Hepatocyte (in vitro differentiated cells): ENCODE data around the gene TJP2. TPM values are rescaled to one million over a fixed set of nuclear protein-coding genes. Genes with fewer than 3 reads are reported as not detected.

Experiments used
- DNase-seq: peaks from one replicate; pipeline ENCODE4 v3.0.0-alpha.2; 2016; ENCODE audit warnings: low spot score
- H2AFZ ChIP-seq: fragments of 200-600 bp; sonication (generic); 2 replicates; pipeline ENCODE4 v1.6.0; 2016; ENCODE audit warnings: antibody characterized with exemption, mild to moderate bottlenecking
- H3K27ac ChIP-seq: fragments of 200-600 bp; sonication (generic); 2 replicates; pipeline ENCODE4 v1.5.1; 2016; ENCODE audit warnings: mild to moderate bottlenecking
- H3K27me3 ChIP-seq: fragments of 200-600 bp; sonication (generic); 2 replicates; pipeline ENCODE4 v1.6.1; 2016
- H3K36me3 ChIP-seq: fragments of 200-600 bp; sonication (generic); replicated peaks from 2 replicates; pipeline ENCODE4 v1.5.1; 2016; ENCODE audit warnings: low read depth; ENCODE audit not compliant: insufficient read depth
- H3K4me1 ChIP-seq: fragments of 200-600 bp; sonication (generic); 2 replicates; pipeline ENCODE4 v1.5.1; 2016; ENCODE audit warnings: mild to moderate bottlenecking, moderate library complexity; ENCODE audit not compliant: insufficient read depth
- H3K4me2 ChIP-seq: fragments of 200-600 bp; sonication (generic); 2 replicates; pipeline ENCODE4 v1.6.0; 2016
- H3K4me3 ChIP-seq: fragments of 200-600 bp; sonication (generic); 2 replicates; pipeline ENCODE4 v1.5.1; 2016; ENCODE audit warnings: mild to moderate bottlenecking
- H3K79me2 ChIP-seq: fragments of 200-600 bp; sonication (generic); 2 replicates; pipeline ENCODE4 v1.6.0; 2017; ENCODE audit warnings: mild to moderate bottlenecking
- H3K9me2 ChIP-seq: fragments of 200-600 bp; sonication (generic); replicated peaks from 2 replicates; pipeline ENCODE4 v1.6.0; 2017; ENCODE audit warnings: mild to moderate bottlenecking; ENCODE audit not compliant: insufficient read depth
- H3K9me3 ChIP-seq: fragments of 200-600 bp; sonication (generic); 2 replicates; pipeline ENCODE4 v1.5.1; 2016; ENCODE audit warnings: low read depth, mild to moderate bottlenecking
- H4K20me1 ChIP-seq: fragments of 200-600 bp; sonication (generic); 2 replicates; pipeline ENCODE4 v1.6.0; 2016; ENCODE audit warnings: mild to moderate bottlenecking; ENCODE audit not compliant: insufficient read depth, poor library complexity, severe bottlenecking
- EZH2 ChIP-seq: fragments of 200-600 bp; sonication (generic); IDR thresholded peaks from 2 replicates; pipeline ENCODE4 v1.6.1; 2016; ENCODE audit warnings: antibody characterized with exemption, mild to moderate bottlenecking, borderline replicate concordance
- EZH2phosphoT487 ChIP-seq: fragments of 200-600 bp; sonication (generic); IDR thresholded peaks from one replicate; pipeline ENCODE4 v1.6.1; 2018; ENCODE audit warnings: antibody characterized with exemption, mild to moderate bottlenecking, low read depth, moderate library complexity; ENCODE audit not compliant: unreplicated experiment, severe bottlenecking
- WGBS: methylation state at CpG from one replicate; pipeline ENCODE4 v1.1.6; 2016; ENCODE audit warnings: low lambda C conversion rate; ENCODE audit errors: missing lambda C conversion rate; 5-methylcytosine and 5-hydroxymethylcytosine counted together
- polyA plus RNA-seq: library from polyadenylated mRNA; unstranded; fragments of >200 nt; fragmentation: Nextera tagmentation; extraction: Ambion mirVana; gene quantifications from 2 replicates; pipeline ENCODE4 v1.2.1, GENCODE V29; 2016
- total RNA-seq: library from RNA; depleted of rRNA; stranded (reverse); fragments of >200 nt; gene quantifications from 2 replicates; pipeline ENCODE4 v1.2.3, GENCODE V29; 2014
- TF ChIP-seq, protein P1 (sequence below): fragments of 200-600 bp; sonication (generic); IDR thresholded peaks from 2 replicates; pipeline ENCODE4 v1.5.1; 2016; ENCODE audit warnings: antibody characterized with exemption, mild to moderate bottlenecking; ENCODE audit not compliant: poor library complexity

Gene TJP2
- total and polyA plus RNA-seq, 2 experiments from 2014 or later, result 67.2 to 131 TPM

DNA sequence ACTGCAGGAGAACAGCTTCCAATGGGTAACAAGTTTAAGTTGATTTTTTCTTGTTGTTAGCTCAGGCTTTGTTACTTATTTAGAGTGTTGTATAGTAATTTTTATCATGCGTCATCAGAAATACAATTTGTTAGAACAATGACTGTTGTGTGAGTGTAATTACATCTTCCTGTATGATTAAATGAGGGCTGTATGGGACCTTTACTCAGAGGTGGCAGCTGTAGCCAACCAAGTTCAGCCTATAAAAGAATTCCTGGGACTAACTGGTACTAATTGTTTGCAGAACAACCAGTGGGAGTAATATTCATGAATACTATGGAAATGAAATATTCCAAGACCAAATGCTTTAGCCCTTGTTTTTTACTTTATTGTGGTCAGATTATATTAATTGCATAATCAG is 30.8 kb upstream of the TJP2 start:
- no peaks in the 10 kb centered on the region for H3K9me2 ChIP-seq
- no peak overlapping the region for H3K4me2 ChIP-seq
- no peak overlapping the region for H3K4me3 ChIP-seq
- H3K27ac ChIP-seq, result no peak overlapping the region
- DNase-seq, result no peak
- H3K79me2 ChIP-seq, result peaks cover 87% of the 10 kb centered on the region
- 80% methylated on average over 1 of the region's 1 CpG for WGBS
- no peaks in the 10 kb centered on the region for H3K27me3 ChIP-seq
- TF ChIP-seq EZH2, result no peak
- TF ChIP-seq EZH2phosphoT487, result no peak
- TF ChIP-seq, protein P1, sequence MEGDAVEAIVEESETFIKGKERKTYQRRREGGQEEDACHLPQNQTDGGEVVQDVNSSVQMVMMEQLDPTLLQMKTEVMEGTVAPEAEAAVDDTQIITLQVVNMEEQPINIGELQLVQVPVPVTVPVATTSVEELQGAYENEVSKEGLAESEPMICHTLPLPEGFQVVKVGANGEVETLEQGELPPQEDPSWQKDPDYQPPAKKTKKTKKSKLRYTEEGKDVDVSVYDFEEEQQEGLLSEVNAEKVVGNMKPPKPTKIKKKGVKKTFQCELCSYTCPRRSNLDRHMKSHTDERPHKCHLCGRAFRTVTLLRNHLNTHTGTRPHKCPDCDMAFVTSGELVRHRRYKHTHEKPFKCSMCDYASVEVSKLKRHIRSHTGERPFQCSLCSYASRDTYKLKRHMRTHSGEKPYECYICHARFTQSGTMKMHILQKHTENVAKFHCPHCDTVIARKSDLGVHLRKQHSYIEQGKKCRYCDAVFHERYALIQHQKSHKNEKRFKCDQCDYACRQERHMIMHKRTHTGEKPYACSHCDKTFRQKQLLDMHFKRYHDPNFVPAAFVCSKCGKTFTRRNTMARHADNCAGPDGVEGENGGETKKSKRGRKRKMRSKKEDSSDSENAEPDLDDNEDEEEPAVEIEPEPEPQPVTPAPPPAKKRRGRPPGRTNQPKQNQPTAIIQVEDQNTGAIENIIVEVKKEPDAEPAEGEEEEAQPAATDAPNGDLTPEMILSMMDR, result no peak
- peaks cover 9% of the 10 kb centered on the region for H4K20me1 ChIP-seq
- H3K9me3 ChIP-seq, result no peaks in the 10 kb centered on the region
- H2AFZ ChIP-seq, result no peak overlapping the region
- peaks cover 5% of the 10 kb centered on the region for H3K4me1 ChIP-seq
- H3K36me3 ChIP-seq, result no peaks in the 10 kb centered on the region

DNA sequence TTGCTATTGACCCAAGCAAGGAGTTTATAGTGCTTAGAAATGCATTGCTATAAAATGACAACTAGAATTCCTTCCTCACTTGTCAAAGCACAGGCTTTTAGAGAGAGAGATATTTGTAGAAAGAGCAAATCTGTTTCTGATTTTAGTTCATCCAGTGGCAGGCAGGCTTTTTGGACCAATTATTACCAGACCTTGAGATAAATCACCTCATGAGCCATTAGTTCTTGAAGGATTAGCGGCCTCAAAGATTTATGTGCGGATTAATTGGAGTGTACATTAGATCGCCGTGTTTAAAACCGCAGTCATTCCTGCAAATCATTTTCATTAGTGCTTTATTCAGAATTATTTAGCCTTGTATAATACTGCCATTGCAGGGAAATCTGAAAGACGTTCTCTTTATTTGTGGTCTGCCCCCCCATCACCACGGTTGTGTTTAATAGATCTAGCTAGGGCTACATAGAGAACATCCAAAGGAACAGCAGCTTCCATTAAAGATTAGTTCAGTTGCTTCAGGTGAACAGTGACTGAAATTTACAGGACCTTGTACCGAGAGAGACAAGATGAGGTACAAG is 28.8 kb upstream of the TJP2 start:
- Histone ChIP-seq H3K4me3 (no peak overlapping the region), H3K27ac (no peak overlapping the region), H3K79me2 (peaks cover 70% of the 10 kb centered on the region), H2AFZ (no peak overlapping the region), H3K4me1 (peaks cover 9% of the 10 kb centered on the region), H3K9me3 (no peaks in the 10 kb centered on the region), H3K9me2 (no peaks in the 10 kb centered on the region), H3K27me3 (no peaks in the 10 kb centered on the region), H4K20me1 (no peaks in the 10 kb centered on the region), H3K4me2 (no peak overlapping the region), H3K36me3 (no peaks in the 10 kb centered on the region)
- 61% methylated on average over 8 of the region's 8 CpGs for WGBS
- TF ChIP-seq, protein P1, result no peak
- no peak for TF ChIP-seq EZH2
- no peak for TF ChIP-seq EZH2phosphoT487
- DNase-seq, result no peak

DNA sequence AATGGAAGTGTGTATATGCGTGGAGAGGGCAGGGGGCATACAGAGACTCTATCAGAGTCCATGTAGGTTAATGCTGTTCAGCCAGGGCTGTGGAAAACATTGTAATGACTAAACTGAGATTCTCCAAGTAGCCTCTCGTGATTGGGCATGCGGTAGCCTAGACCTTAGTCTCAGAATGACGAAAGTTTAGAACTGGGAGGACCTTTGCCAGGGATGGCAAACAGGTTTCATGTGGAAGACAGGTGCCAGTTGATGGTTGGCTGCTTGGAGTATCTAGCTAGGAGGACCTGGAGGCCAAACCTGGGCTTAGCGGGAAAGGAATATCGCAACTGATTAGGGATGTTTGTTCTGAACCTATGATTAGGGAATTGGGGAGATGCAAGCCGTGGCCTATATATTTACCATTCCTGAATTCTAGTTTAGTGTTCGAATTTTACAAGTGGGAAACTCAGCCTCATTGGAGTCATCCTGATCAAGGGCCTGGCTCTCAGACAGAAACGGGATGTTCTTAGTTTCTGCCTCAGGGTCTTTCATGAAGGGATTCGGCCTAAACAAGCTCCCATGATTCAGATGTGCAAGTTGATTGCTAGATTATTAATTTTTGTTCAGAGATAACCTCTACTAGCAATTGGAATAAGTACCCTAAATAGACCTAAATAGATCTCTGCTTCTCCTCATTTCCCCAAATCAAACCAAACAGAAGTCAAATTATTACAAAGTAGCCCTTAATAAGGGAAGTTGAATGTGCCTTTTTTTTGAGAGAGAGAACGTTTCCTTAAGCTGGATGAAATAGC is 26.8 kb upstream of the TJP2 start:
- no peaks in the 10 kb centered on the region for H3K9me3 ChIP-seq
- H2AFZ ChIP-seq, result no peak overlapping the region
- H3K4me2 ChIP-seq, result no peak overlapping the region
- no peak overlapping the region for H3K4me3 ChIP-seq
- no peaks in the 10 kb centered on the region for H3K27me3 ChIP-seq
- H3K36me3 ChIP-seq, result no peaks in the 10 kb centered on the region
- no peaks in the 10 kb centered on the region for H4K20me1 ChIP-seq
- no peak overlapping the region for H3K27ac ChIP-seq
- TF ChIP-seq EZH2phosphoT487, result no peak
- no peak for TF ChIP-seq EZH2
- TF ChIP-seq, protein P1, result no peak
- peaks cover 9% of the 10 kb centered on the region for H3K4me1 ChIP-seq
- no peak for DNase-seq
- no peaks in the 10 kb centered on the region for H3K9me2 ChIP-seq
- 92% methylated on average over 11 of the region's 11 CpGs for WGBS
- H3K79me2 ChIP-seq, result peaks cover 67% of the 10 kb centered on the region
